Body of pancreas (tissue), 4 donors: ENCODE data around the gene CFP.

Experiments
- CTCF ChIP-seq, 7 experiments: fragments of 450-650 bp in 4 of 7; fragments of 200-600 bp in 3 of 7; sonication (generic) in 3 of 7; IDR thresholded peaks; one replicate each; pipeline ENCODE4 v1.5.1; 2016 to 2019; ENCODE audit warnings: antibody characterized with exemption in 7 of 7
- POLR2A ChIP-seq, 3 donors: fragments of 450-650 bp; IDR thresholded peaks; one replicate each; pipeline ENCODE4 v1.6.1; 2016; ENCODE audit warnings: antibody characterized with exemption in 3 of 3, mild to moderate bottlenecking in 2 of 3

DNA sequence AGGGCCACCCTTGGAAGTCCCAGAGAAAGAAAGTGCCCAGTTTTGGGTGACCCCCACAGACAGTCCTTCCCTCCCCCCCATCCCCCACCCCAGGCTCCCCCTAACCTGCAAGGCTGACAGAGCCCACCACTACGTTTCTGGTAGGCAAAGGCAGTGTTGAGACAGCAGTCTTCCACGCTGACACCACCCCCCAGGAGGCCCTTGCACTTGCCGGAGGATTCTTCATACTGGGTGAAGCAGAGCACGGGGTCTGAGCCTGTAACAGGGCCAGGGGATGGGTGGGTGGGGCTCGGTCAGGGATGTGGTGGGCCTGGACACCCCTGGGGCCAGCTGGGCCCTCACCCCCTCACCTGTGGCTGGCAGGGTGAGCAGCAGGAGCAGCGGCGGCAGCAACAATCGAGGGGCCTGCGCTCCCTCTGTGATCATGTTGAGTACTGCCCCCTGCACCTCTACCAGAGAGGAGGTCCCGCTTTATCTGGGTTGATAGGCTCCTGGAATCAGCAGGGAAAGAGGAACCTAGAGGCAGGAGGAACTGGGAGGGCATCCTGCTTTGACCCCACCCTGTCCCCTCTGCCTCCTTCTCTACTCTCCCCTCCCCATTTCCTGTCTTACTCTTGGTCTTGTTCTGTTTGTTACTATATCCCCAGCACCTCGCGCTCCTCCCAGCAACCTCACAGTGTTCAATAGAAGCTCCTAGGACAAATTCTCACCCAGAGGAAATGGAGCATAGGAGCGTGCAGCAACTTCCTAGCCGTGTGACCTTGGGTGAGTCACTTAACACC is at the start of gene CFP:
- no peak for TF ChIP-seq POLR2A (IDR thresholded peaks at IDR 0.05)
- no peak for TF ChIP-seq CTCF (IDR thresholded peaks at IDR 0.05)
